Measurements from ENCODE around the gene TARDBP.

DNA sequence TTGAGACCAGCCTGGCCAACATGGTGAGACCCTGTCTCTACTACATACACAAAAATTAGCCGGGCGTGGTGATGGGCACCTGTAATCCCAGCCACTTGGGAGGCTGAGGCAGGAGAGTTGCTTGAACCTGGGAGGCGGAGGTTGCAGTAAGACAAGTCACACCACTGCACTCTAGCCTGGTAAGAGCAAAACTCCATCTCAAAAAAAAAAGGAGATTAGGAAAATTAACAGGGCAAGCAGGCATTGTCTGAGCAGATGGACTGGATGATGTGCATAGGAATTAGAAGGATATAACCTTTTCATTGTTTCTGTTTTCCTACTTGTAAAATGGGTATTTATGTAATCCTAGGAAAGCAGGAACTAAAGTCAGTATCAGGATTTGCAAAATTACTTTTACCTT is 15.6 kb downstream of the TARDBP start:
- no peak for TF ChIP-seq CTCF (IDR thresholded peaks at IDR 0.05; ENCODE audit: low read depth, low read length, poor library complexity, severe bottlenecking)
- no peak for TF ChIP-seq EZH2phosphoT487 (IDR thresholded peaks at IDR 0.05; ENCODE audit: borderline replicate concordance, low read length)

Measured in DOHH2 (cell line).